Vagina (tissue), 2 donors: ENCODE data around the gene S100A1. TPM values are rescaled to one million over a fixed set of nuclear protein-coding genes. Genes with fewer than 3 reads are reported as not detected.

Source experiments
- DNase-seq, 2 donors: peaks; one replicate each; pipeline ENCODE4 v3.0.0-alpha.2; 2017; ENCODE audit errors: extremely low spot score in 2 of 2
- H3K27ac ChIP-seq: fragments of 200-600 bp; sonication (generic); one replicate; pipeline ENCODE4 v1.5.1; 2019
- H3K27me3 ChIP-seq: fragments of 200-600 bp; sonication (generic); one replicate; pipeline ENCODE4 v1.5.1; 2019
- H3K36me3 ChIP-seq, 2 donors: fragments of 200-600 bp; sonication (generic); one replicate each; pipeline ENCODE4 v1.5.1; 2017 to 2019
- H3K4me1 ChIP-seq: fragments of 200-600 bp; sonication (generic); one replicate; pipeline ENCODE4 v1.5.1; 2019
- H3K4me3 ChIP-seq, 2 donors: fragments of 200-600 bp; sonication (generic); 1 replicate in 1 of 2; 2 replicates in 1 of 2; pipeline ENCODE4 v1.5.1; 2016 to 2019
- H3K9me3 ChIP-seq: fragments of 200-600 bp; sonication (generic); one replicate; pipeline ENCODE4 v1.5.1; 2019
- POLR2A ChIP-seq, 2 donors: fragments of 450-650 bp; IDR thresholded peaks; one replicate each; pipeline ENCODE4 v1.6.1; 2017; ENCODE audit warnings: antibody characterized with exemption in 2 of 2, mild to moderate bottlenecking in 2 of 2, moderate library complexity in 2 of 2
- POLR2AphosphoS5 ChIP-seq, 2 donors: sonication (generic); formaldehyde crosslinking; IDR thresholded peaks; one replicate each; pipeline ENCODE4 v1.9.0; 2017; ENCODE audit warnings: antibody characterized with exemption in 2 of 2, mild to moderate bottlenecking in 2 of 2, low read depth in 1 of 2; ENCODE audit not compliant: insufficient read depth in 1 of 2
- intact Hi-C: fragments of 100-400 bp; cut with DNase I; formaldehyde crosslinking; loops from one replicate; pipeline ENCODE4 v1.15.1; 2023
- total RNA-seq: library from RNA; depleted of rRNA; stranded (reverse); fragments of >200 nt; gene quantifications from one replicate; pipeline ENCODE4 v1.2.3, GENCODE V29; 2016
- TF ChIP-seq, protein P1 (sequence below), 3 experiments: fragments of 450-650 bp in 2 of 3; fragments of 200-600 bp in 1 of 3; sonication (generic) in 1 of 3; IDR thresholded peaks; one replicate each; pipeline ENCODE4 v1.5.1; 2017 to 2019; ENCODE audit warnings: antibody characterized with exemption in 3 of 3, mild to moderate bottlenecking in 2 of 3, moderate library complexity in 2 of 3

The S100A1 gene
- total RNA-seq, 1 donor from 2014 or later: not detected

DNA sequence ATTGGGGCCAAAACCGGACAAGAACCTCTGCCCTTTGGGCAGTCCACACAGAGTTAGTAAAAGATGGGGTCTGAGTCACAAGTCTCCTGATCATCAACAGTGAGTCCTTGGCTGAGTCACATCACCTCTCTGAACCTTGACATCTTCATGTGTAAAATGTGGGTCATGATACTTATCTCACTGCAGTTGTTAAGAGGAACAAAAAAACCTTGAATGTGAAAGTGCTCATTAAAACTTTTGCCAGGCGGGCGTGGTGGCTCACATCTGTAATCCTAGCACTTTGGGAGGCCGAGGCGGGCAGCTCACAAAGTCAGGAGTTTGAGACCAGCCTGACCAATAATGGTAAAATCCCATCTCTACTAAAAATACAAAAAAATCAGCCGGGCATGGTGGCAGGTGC lies 31.0 kb upstream of the S100A1 start:
- DNase-seq: no peak
- no peak overlapping the region for H3K4me3 ChIP-seq
- peak in 1 of 2 donors; percentile 8 for TF ChIP-seq POLR2AphosphoS5 (IDR thresholded peaks at IDR 0.05; ENCODE audit: insufficient read depth in 1 of 2, low read depth in 1 of 2)
- TF ChIP-seq, protein P1, sequence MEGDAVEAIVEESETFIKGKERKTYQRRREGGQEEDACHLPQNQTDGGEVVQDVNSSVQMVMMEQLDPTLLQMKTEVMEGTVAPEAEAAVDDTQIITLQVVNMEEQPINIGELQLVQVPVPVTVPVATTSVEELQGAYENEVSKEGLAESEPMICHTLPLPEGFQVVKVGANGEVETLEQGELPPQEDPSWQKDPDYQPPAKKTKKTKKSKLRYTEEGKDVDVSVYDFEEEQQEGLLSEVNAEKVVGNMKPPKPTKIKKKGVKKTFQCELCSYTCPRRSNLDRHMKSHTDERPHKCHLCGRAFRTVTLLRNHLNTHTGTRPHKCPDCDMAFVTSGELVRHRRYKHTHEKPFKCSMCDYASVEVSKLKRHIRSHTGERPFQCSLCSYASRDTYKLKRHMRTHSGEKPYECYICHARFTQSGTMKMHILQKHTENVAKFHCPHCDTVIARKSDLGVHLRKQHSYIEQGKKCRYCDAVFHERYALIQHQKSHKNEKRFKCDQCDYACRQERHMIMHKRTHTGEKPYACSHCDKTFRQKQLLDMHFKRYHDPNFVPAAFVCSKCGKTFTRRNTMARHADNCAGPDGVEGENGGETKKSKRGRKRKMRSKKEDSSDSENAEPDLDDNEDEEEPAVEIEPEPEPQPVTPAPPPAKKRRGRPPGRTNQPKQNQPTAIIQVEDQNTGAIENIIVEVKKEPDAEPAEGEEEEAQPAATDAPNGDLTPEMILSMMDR (IDR thresholded peaks at IDR 0.05): no peak
- H3K36me3 ChIP-seq: no peaks in the 10 kb centered on the region
- no peak overlapping the region for H3K27ac ChIP-seq
- H3K27me3 ChIP-seq: no peaks in the 10 kb centered on the region
- intact Hi-C loops: no loop called here
- H3K4me1 ChIP-seq: no peaks in the 10 kb centered on the region
- H3K9me3 ChIP-seq: no peaks in the 10 kb centered on the region

DNA sequence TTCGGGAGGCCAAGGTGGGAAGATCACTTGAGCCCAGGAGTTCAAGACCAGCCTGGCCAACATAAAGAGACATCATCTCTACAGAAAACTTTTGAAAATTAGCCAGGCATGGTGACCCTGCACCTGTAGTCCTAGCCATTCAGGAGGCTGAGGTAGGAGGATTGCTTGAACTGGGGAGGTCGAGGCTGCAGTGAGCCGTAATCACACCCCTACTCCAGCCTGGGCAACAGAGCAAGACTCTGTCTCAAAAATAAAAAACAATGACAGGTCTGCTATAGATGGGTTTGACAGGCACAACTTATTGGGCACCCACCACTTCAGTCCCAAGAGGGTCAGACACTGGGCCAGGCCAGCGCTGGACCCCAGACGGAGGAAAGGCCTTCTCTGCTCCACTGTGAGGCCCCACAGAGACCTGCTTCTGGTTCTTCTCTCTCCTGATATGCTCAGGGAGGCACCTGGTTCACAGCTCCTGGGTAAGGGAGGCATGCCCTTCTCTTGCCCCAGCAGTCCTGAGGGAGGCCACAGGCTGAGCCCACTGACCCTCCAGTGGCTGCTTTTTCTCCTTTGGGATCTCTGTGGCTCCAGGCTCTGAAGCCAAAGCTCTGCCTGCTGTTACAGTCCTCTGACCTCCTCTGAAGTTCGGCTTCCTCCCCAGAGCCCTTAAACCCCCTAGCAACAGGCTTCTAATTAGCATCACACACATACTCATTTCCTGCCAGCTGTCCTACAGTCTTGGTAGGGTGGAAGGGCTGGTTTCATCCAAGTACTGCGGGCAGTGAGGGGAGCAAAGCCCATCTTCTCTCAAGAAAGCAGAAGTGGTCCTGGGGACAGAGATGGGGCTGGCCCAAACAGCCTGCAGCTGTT lies 29.7 kb upstream of the S100A1 start:
- H3K4me1 ChIP-seq: no peaks in the 10 kb centered on the region
- no peak overlapping the region for H3K4me3 ChIP-seq
- no peak overlapping the region for H3K27ac ChIP-seq
- intact Hi-C loops: no loop called here
- no peak for DNase-seq
- H3K27me3 ChIP-seq: no peaks in the 10 kb centered on the region
- H3K36me3 ChIP-seq: no peaks in the 10 kb centered on the region
- no peaks in the 10 kb centered on the region for H3K9me3 ChIP-seq
- no peak for TF ChIP-seq POLR2A (IDR thresholded peaks at IDR 0.05)
- TF ChIP-seq, protein P1 (IDR thresholded peaks at IDR 0.05): no peak
- TF ChIP-seq POLR2AphosphoS5 (IDR thresholded peaks at IDR 0.05; ENCODE audit: insufficient read depth in 1 of 2, low read depth in 1 of 2): no peak

DNA sequence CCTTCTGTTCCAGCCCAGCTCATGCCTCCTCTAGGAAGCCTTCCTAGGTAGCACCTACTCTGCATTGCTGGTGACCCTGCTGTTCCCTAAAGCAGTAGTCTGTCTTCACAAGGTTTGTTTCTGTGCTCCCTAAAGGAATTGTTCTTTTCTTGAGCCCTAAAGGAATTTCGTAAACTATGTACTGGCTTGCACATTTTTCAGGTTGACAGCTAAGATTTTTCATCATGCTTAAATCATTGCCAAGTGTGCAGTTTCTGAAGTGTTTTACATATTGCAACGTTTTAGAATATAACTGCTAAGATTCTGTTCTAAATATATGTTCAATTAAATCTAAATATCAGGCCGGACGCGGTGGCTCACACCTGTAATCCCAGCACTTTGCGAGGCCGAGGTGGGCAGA lies 28.4 kb upstream of the S100A1 start:
- TF ChIP-seq POLR2AphosphoS5 (IDR thresholded peaks at IDR 0.05; ENCODE audit: insufficient read depth in 1 of 2, low read depth in 1 of 2) (no peak), POLR2A (IDR thresholded peaks at IDR 0.05) (no peak)
- TF ChIP-seq, protein P1 (IDR thresholded peaks at IDR 0.05): no peak
- intact Hi-C loops: no loop called here
- H3K36me3 ChIP-seq: no peaks in the 10 kb centered on the region

GRCh38 chr1:153602749-153603148 lies 25.5 kb upstream of the S100A1 start:
- Histone ChIP-seq H3K4me3 (no peak overlapping the region), H3K9me3 (no peaks in the 10 kb centered on the region), H3K27ac (no peak overlapping the region), H3K27me3 (no peaks in the 10 kb centered on the region), H3K36me3 (peaks cover 0 to 26% of the 10 kb centered on the region in 2 donors), H3K4me1 (peaks cover 10% of the 10 kb centered on the region)
- no peak for DNase-seq
- no peak for TF ChIP-seq POLR2AphosphoS5 (IDR thresholded peaks at IDR 0.05; ENCODE audit: insufficient read depth in 1 of 2, low read depth in 1 of 2)
- no peak for TF ChIP-seq POLR2A (IDR thresholded peaks at IDR 0.05)
- TF ChIP-seq, protein P1 (IDR thresholded peaks at IDR 0.05): no peak
- intact Hi-C loops: no loop called here

More for the DNA sequence above, 28.4 kb upstream of the S100A1 start:
- Histone ChIP-seq H3K4me1 (no peaks in the 10 kb centered on the region), H3K27ac (no peak overlapping the region), H3K9me3 (no peaks in the 10 kb centered on the region), H3K27me3 (no peaks in the 10 kb centered on the region), H3K4me3 (no peak overlapping the region)
- no peak for DNase-seq

DNA sequence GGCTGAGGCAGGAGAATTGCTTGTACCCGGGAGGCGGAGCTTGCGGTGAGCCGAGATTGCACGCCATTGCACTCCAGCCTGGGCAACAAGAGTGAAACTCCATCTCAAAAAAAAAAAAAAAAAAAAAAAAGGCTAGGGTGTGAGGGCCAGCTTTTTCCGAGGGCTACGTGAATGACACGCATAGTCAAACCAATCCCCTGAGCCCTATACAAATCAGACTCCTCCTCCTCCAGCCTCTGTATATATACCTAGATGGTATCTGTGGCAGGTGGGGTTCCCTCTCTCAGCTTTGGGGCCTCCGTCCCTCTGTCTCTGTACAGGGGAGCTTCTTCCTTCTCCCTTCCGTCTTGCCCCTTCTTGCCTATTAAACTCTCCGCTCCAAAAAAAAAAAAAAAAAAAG lies 22.0 kb upstream of the S100A1 start:
- Histone ChIP-seq H3K27ac (no peak overlapping the region), H3K27me3 (no peaks in the 10 kb centered on the region), H3K4me3 (no peak overlapping the region)

More for the DNA sequence above, 22.0 kb upstream of the S100A1 start:
- Histone ChIP-seq H3K4me1 (peaks cover 44% of the 10 kb centered on the region), H3K9me3 (no peaks in the 10 kb centered on the region), H3K36me3 (peaks cover 0 to 27% of the 10 kb centered on the region in 2 donors)
- DNase-seq: no peak
- intact Hi-C loops: no loop called here
- TF ChIP-seq POLR2AphosphoS5 (IDR thresholded peaks at IDR 0.05; ENCODE audit: insufficient read depth in 1 of 2, low read depth in 1 of 2): no peak
- TF ChIP-seq, protein P1 (IDR thresholded peaks at IDR 0.05): no peak
- no peak for TF ChIP-seq POLR2A (IDR thresholded peaks at IDR 0.05)
